A673 (cell line): ENCODE data around the gene MBD3L5. TPM values are rescaled to one million over a fixed set of nuclear protein-coding genes. Genes with fewer than 3 reads are reported as not detected.
"Not testable (repeated sequence)": the region's sequence is repeated elsewhere in the genome, so short reads cannot be mapped to it uniquely, and the experiment has no call there.

Experiments used
- BruUV-seq: library from RNA; stranded (reverse); fragments of 400-500 nt; replicated peaks from 2 replicates; lab custom pipeline; 2021; lab: Mats Ljungman, UMichigan
- CTCF ChIA-PET: fragments of 300-600 bp; sonication (Branson Sonifier 250); formaldehyde crosslinking; loops from one replicate; lab custom pipeline; 2022; ENCODE audit warnings: antibody characterized with exemption; lab: Charles Lee
- POLR2A ChIA-PET: fragments of 300-600 bp; sonication (Branson Sonifier 250); formaldehyde crosslinking; loops from one replicate; lab custom pipeline; 2022; ENCODE audit warnings: antibody characterized with exemption; ENCODE audit not compliant: low non-redundant PET; lab: Charles Lee
- DNase-seq: peaks from one replicate; pipeline ENCODE4 v3.0.0-alpha.2; 2015; ENCODE audit warnings: low spot score
- H3K27ac ChIP-seq: fragments of 200-600 bp; sonication (generic); 2 replicates; pipeline ENCODE4 v1.5.1; 2016; ENCODE audit warnings: mixed run types, low read depth, mild to moderate bottlenecking, mixed read lengths, antibody characterized with exemption, low read length; ENCODE audit not compliant: poor library complexity, severe bottlenecking
- H3K27me3 ChIP-seq: fragments of 200-600 bp; sonication (generic); replicated peaks from 2 replicates; pipeline ENCODE4 v1.6.1; 2017; ENCODE audit warnings: mixed run types, low read depth, mild to moderate bottlenecking, mixed read lengths, antibody characterized with exemption, low read length; ENCODE audit not compliant: insufficient read depth, poor library complexity
- H3K36me3 ChIP-seq: fragments of 200-600 bp; sonication (generic); 2 replicates; pipeline ENCODE4 v1.6.1; 2016; ENCODE audit warnings: mixed run types, mild to moderate bottlenecking, mixed read lengths, antibody characterized with exemption, low read length; ENCODE audit not compliant: insufficient read depth, poor library complexity, severe bottlenecking
- H3K4me1 ChIP-seq: fragments of 200-600 bp; sonication (generic); 2 replicates; pipeline ENCODE4 v1.6.1; 2017; ENCODE audit warnings: mixed run types, mild to moderate bottlenecking, mixed read lengths, antibody characterized with exemption, low read length; ENCODE audit not compliant: insufficient read depth, poor library complexity, severe bottlenecking
- H3K4me3 ChIP-seq: fragments of 200-600 bp; sonication (generic); 2 replicates; pipeline ENCODE4 v1.5.1; 2016; ENCODE audit warnings: low read depth, mixed run types, mild to moderate bottlenecking, mixed read lengths, low read length; ENCODE audit not compliant: poor library complexity, severe bottlenecking
- H3K9me3 ChIP-seq: fragments of 200-600 bp; sonication (generic); 2 replicates; pipeline ENCODE4 v1.6.1; 2016; ENCODE audit warnings: mixed run types, low read depth, mild to moderate bottlenecking, mixed read lengths, antibody characterized with exemption, low read length; ENCODE audit not compliant: poor library complexity, severe bottlenecking
- CTCF ChIP-seq: fragments of 300-800, 200-600 bp; sonication (generic); conservative IDR thresholded peaks from 2 replicates; pipeline ENCODE4 v1.5.1; 2017; ENCODE audit warnings: low read depth, mild to moderate bottlenecking, antibody characterized with exemption, low read length, moderate library complexity, mixed read lengths
- EZH2 ChIP-seq: fragments of 200-600 bp; sonication (generic); IDR thresholded peaks from 2 replicates; pipeline ENCODE4 v1.6.1; 2017; ENCODE audit warnings: borderline replicate concordance, low read depth, mild to moderate bottlenecking, mixed read lengths, antibody characterized with exemption, low read length; ENCODE audit not compliant: poor library complexity, severe bottlenecking
- intact Hi-C: fragments of 100-400 bp; cut with micrococcal nuclease; formaldehyde crosslinking; loops from one replicate; pipeline ENCODE4 v1.10.0; 2022; ENCODE audit not compliant: unreplicated experiment
- total RNA-seq: library from RNA; stranded (reverse); gene quantifications from 2 replicates; pipeline ENCODE4 v1.2.3, GENCODE V29; 2021

The MBD3L5 gene
- total RNA-seq, 1 experiment from 2014 or later: 0.47 TPM

- Histone ChIP-seq H3K4me3 (no peak overlapping the region), H3K36me3 (no peaks in the 10 kb centered on the region), H3K27ac (no peak overlapping the region), H3K4me1 (no peaks in the 10 kb centered on the region), H3K9me3 (no peaks in the 10 kb centered on the region), H3K27me3 (no peaks in the 10 kb centered on the region)
- CTCF ChIA-PET: no interaction called here
- no peak for TF ChIP-seq EZH2
- no peak for TF ChIP-seq CTCF
- no TSS peak for BruUV-seq
- intact Hi-C loops: no loop called here
- no peak for DNase-seq
- POLR2A ChIA-PET: no interaction called here
These were observed 19.4 kb upstream of the MBD3L5 start for GRCh38 chr19:7010722-7011593.

DNA sequence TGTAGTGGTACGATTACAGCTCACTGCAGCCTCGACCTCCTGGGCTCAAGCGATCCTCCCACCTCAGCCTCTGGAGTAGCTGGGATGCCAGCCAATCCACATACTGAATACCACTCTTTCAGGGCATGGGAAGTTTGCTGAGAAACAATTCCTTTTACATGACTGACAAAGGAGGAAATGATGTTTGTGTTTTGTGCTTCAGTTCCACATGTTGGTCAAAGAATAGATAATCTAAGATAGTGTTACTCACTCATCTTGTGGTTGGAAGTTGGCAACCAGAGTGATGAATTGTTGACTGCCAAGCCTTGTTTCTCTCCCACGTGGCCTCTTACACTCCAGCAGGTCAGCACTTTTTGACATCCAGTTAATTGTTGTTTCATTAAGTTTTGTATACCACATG lies 16.7 kb upstream of the MBD3L5 start:
- TF ChIP-seq CTCF: no peak
- no peak for TF ChIP-seq EZH2
- ChIA-PET CTCF (no interaction called here), POLR2A (no interaction called here)
- no peak for DNase-seq
- intact Hi-C loops: no loop called here
- no peaks in the 10 kb centered on the region for H3K9me3 ChIP-seq
- H3K36me3 ChIP-seq: no peaks in the 10 kb centered on the region
- BruUV-seq: no TSS peak
- H3K27me3 ChIP-seq: no peaks in the 10 kb centered on the region
- H3K4me1 ChIP-seq: no peaks in the 10 kb centered on the region
- H3K27ac ChIP-seq: no peak overlapping the region
- H3K4me3 ChIP-seq: no peak overlapping the region

- no peaks in the 10 kb centered on the region for H3K9me3 ChIP-seq
- ChIA-PET CTCF (no interaction called here), POLR2A (no interaction called here)
- H3K36me3 ChIP-seq: no peaks in the 10 kb centered on the region
- BruUV-seq: no TSS peak
- TF ChIP-seq EZH2 (no peak), CTCF (no peak)
- intact Hi-C loops: no loop called here
- H3K27me3 ChIP-seq: no peaks in the 10 kb centered on the region
- no peak overlapping the region for H3K27ac ChIP-seq
- no peak for DNase-seq
- no peaks in the 10 kb centered on the region for H3K4me1 ChIP-seq
- H3K4me3 ChIP-seq: no peak overlapping the region
These were observed 11.6 kb upstream of the MBD3L5 start for GRCh38 chr19:7018828-7019227.

DNA sequence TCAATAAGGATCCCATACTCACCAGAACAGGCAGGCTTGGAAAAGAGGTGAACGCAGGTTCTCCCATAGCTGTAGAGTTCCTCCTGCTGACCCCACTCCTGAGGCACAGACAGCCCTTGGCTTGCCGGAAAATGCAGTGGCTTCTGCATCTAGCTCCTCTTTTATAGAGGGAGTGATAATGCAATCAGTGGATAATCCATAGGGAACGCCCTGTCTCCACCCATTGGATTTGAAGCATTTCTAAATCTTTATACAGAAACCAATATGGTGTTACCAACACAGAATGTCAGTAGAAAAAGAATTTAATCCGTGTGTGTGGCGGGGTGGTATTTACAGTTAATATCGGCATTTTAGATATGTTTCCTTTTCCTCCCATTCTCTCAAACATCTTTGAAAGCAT lies 9.0 kb upstream of the MBD3L5 start, which contains the start of gene MBD3L2B:
MBD3L2B (minus strand) TSS at position 101 of the 400 bp plus-strand sequence; CDS start at position 67, 34 bp downstream.
- H3K36me3 ChIP-seq, POLR2A ChIA-PET, H3K27me3 ChIP-seq, intact Hi-C loops, H3K4me1 ChIP-seq, DNase-seq, H3K27ac ChIP-seq, BruUV-seq, H3K9me3 ChIP-seq, H3K4me3 ChIP-seq, CTCF ChIA-PET: not testable (repeated sequence)

DNA sequence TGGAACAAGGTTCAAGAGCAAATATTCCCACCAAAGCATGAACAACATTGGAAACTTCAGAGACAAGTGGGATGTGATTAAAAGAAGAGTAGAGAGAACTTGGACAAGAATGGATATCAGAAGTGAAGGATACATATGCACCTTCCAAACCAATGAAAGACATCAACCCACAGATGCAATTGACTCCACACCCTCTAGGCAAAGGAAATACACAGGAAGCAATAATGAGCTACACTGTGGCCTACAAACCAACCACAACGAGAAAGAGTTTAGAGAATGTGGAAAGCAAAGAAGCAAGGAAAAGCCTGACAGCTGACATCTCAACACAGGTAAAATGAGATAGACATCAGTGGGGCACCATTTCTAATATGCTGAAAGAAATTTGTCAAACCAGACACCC lies 1.6 kb upstream of the MBD3L5 start:
- H3K36me3 ChIP-seq, H3K9me3 ChIP-seq, H3K27me3 ChIP-seq, H3K4me3 ChIP-seq, H3K4me1 ChIP-seq, H3K27ac ChIP-seq, DNase-seq, CTCF ChIA-PET, intact Hi-C loops, POLR2A ChIA-PET, BruUV-seq: not testable (repeated sequence)
